GM10266 (cell line): ENCODE results near the gene SERINC2.

Experiments
- DNase-seq: peaks from one replicate; pipeline ENCODE4 v3.0.0; 2012; ENCODE audit errors: extremely low spot score
- TF ChIP-seq, protein P1 (sequence below): IDR thresholded peaks from 2 replicates; pipeline ENCODE4 v1.5.1; 2012; ENCODE audit warnings: mild to moderate bottlenecking, low read depth; ENCODE audit not compliant: control insufficient read depth, insufficient read depth; ENCODE audit errors: missing control alignments

SERINC2 gene

DNA sequence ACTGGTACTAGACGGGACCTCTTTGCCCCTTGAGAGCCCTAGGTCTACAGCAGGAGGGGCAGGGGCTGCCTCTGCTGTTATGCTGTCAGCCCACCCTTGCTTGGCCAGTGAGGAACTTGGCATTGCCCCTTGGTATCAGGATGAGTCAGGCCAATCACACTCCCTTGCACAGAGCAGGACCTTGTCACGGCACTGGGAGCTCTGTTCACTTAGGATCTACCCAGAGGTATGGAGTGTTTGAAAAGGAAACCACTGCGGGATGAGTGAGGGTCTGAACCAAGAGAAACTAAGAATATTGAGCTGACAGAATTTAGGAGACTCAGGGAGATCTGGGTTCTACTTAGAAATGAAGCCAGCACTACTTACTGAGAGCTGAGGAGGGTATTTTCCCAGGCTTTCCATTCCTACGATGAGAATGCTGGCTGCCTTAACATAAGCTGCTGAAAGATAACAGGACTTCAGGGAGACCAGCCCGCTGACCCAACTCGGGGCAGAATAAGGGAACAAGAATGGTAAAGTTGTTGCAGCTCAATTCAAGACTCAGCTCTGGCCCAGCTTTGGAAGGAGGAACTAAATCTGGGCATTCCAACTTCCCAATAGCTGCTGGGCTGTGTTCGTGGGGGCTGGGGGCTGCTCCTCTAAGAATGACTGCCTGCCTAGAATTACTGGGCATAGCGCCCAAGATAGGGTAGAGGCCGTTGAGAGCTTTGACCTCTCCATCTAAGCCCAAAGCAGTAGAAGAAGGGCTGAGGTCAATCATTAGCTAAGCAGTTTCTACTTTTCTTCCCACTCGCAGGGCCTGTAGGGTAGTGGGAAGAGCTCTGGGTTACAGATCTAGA is 41.7 kb upstream of the SERINC2 start:
- TF ChIP-seq, protein P1, sequence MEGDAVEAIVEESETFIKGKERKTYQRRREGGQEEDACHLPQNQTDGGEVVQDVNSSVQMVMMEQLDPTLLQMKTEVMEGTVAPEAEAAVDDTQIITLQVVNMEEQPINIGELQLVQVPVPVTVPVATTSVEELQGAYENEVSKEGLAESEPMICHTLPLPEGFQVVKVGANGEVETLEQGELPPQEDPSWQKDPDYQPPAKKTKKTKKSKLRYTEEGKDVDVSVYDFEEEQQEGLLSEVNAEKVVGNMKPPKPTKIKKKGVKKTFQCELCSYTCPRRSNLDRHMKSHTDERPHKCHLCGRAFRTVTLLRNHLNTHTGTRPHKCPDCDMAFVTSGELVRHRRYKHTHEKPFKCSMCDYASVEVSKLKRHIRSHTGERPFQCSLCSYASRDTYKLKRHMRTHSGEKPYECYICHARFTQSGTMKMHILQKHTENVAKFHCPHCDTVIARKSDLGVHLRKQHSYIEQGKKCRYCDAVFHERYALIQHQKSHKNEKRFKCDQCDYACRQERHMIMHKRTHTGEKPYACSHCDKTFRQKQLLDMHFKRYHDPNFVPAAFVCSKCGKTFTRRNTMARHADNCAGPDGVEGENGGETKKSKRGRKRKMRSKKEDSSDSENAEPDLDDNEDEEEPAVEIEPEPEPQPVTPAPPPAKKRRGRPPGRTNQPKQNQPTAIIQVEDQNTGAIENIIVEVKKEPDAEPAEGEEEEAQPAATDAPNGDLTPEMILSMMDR = no peak
- no peak for DNase-seq

DNA sequence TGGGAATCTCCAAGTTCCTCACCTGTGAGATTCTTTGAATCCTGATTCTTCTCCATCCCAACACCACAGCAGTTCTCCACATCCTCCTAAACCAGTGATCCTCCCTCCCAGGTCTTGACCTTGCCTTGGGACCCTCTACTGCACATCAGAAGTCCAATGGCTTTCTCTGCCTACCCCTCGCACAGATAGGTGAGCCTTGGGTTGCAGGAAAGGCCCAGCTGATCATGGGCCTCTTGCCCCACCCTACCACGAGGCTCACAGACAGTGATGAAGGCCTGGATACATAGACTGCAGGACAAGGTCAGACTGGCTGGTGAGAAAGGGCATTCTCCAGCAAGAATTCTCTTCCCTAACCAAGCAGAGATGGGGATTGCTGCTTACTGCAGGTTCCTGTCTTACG is 41.0 kb upstream of the SERINC2 start:
- DNase-seq = no peak
- TF ChIP-seq, protein P1 = no peak

DNA sequence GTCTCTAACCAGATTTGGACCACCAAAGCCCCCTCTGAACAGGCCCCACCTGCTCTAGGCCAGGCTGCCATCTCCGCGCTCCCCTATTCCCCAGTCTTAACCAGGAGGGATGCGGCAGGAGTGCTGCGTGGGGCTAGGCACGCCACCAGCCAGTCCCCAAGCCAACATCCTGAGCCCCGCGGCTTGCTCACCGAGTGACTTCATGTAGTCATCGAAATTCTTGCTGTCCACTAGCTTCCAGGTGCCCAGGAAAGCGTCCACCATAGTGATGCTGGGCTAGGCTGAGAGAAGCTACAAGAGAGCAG is 40.3 kb upstream of the SERINC2 start:
- TF ChIP-seq, protein P1 = no peak
- DNase-seq = no peak

DNA sequence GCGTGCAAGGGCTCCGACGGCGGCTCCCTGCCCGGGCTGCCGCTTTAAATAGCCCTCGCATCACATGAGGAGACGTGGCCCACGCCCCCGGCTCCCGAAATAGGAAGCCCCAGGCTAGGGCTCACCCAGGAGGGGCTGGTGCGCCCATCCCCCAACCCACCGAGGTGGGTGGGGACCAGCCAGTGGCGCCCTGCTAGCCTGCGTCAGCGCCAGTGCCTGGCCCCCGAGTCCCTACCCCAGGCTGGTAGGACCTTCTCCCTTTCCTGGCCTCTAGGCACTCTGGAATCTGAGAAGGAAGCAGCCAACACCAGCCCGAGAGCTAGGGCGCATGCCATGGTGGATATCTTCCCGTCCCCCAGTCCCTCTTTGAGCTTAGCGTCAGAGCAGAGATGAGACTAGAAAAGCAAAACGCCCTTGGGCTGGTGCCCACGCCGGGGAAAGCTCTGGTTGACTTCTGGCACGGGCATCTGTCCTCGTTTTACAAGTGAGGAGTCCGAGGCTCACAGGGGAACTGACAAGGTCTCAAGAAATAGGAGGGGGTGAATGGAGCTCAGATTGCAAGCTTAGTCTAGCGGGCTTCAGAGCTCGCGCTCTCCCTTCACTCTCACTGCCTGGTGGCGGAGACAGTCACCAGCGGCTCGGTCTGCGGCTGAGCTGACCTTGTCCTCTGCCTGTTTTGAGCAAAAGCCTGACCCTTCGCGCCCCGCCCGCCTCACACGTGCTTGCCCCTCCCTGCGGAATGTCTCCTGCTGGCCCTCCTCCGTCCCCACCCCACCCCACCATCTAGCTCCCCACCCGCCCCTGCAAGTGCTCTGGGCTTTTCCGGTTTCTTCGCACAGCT is 39.7 kb upstream of the SERINC2 start, which contains the start of gene FABP3:
TSS of gene FABP3 (minus strand) at position 21 of the 841 bp plus-strand sequence. CDS start 62 bp downstream, outside the sequence.
- DNase-seq = peak; percentile 59
- TF ChIP-seq, protein P1 = no peak

DNA sequence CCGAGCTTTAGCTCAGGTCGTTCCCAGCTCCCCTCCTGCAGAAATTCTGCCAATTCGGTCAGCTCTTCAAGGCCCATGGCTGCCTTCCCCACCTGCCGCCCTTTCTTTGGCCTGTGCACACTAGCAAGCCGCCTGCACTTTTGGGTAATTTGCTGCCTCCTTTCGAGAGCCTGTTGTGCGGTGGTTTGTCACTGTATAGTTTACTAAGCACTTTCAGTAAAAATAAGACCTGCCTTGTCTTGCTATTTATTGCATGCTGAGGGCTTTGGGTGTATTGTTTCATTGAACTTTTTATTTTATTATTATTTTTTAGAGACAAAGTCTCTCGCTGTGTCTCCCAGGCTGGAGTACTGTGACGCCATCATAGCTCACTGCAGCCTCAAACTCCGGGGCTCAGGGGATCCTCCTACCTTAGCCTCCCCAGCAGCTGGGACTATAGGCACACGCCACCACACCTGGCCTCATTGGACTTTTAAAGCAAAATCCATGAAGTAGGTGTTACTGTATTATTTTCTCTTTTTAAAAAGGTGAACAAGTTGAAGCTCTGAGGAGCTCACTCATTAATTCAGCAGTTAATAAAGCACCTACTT is 39.0 kb upstream of the SERINC2 start:
- TF ChIP-seq, protein P1 = no peak
- DNase-seq = no peak

DNA sequence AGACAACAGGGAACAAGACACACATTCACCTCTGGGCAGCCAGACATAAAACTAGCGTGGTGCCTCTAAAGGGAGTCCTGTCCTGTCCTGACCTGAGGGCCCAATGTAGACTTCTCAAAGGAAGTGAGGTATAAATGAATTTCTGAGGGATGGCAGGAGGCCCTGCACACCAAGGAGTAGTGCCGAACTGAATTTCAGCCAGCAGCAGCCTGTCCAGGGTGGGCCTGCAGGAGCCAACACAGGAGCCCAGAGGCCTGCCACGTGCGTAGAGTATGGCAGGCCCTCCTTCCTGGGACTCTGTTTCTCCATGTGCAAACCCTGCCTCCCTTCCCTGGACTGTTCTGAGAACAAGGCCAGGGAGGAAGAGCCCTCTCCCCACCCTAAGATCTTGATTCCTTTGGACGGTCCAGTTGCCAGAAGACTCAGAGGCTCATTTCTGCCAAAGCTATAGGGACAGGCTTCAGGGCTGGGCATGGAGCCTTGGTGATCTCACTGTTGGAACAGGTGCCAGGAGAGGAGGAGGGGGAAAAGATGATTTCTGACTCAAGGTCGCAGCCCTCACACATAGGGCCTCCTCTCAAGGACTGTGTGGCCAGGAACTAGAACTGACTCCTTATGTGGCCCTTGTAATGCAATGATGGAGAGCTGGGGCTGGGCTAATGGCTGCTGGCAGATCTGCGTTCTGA is 38.4 kb upstream of the SERINC2 start:
- no peak for DNase-seq
- TF ChIP-seq, protein P1 = no peak
